ENCODE results near the gene KCNK3.

GRCh38 chr2:26754972-26755670 lies 62.6 kb downstream of the KCNK3 start:
- no peak for TF ChIP-seq CTCF (IDR thresholded peaks at IDR 0.05)
- no peak for TF ChIP-seq POLR2A (IDR thresholded peaks at IDR 0.05)
- TF ChIP-seq POLR2AphosphoS5 (IDR thresholded peaks at IDR 0.05), result no peak
